ENCODE data around the gene STAT5B.

Gene STAT5B

GRCh38 chr17:42284566-42284965 is 8.4 kb upstream of the STAT5B start:
- no peak for DNase-seq

DNA sequence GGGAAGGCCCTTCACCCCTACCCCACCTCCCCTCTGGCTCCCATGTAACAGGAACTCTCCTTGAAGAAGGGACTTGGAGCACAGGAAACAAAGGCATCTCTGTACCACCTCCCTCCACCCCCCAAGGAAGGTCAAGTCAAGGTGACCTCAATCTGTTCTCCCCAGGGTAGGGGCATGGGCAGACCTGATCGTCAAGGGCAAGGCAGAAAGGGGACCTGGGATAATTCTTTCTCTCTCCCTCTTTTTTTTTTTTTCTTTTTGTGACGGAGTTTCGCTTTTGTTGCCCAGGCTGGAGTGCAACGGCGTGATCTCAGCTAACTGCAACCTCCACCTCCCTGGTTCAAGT is 7.8 kb upstream of the STAT5B start:
- DNase-seq: no peak

DNA sequence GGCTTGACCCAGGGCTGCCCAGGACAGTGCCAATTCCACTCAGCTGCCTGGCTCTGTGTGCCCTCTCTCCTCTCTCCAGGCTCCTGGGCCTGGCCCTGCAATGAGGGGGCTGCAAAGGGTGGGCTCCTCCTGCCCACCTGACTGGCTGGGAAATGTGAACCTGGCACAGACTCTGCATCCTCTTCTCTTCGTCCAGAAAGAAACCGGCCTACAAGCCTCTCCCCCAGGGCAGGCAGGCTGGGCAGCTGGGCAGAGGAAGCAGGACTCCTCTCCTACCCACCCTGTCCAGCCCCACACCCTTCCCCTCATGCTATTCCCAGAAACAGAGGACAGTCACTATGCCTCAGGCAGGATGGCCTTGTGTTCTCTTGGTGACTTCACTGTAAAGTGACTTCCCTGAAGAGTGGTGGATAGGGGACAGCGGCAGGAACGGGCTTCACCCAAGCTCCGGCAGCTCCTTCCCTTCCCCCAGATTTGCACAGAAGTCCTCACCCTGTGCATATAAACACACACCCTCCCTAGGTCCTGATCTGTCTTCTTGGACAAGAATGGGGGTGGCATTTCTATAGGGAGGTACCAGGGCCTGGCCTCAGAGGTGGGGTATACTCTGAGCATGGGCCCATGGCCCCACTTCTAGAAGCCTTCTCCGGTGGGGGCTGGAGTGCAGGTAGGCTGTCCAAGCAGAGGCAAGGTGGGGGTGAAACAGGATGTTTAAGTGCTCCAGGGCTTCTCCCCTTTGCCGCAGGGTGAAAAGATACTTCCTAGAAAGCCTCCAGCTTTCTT is 7.2 kb upstream of the STAT5B start:
- DNase-seq: no peak

GRCh38 chr17:42282478-42283080 is 6.4 kb upstream of the STAT5B start:
- no peak for DNase-seq

DNA sequence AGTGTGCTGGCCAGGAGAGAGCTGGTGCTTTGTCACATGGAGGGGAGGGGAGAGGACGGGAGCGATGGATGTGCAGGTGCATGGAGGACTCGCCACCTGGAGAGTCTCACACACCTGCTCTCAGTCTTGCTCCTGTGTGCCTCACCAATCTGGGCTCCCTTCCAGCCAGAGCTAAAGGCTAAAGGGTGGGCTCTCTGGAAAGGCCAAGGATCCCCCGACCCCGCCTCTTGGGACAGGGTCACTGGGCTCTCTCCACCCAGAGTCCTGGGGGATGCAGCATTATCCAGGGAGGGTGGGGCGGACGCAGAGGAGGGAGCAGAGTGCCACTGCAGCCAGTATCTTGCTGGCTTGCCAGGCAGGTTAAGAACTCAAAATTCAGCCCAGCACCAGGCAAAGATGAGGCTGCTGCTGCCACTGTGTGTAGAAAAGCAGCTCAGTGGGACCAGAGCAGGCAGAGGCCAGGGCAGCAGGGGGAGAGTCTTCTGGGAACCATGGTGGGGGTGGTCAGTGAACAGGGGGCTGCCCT is 5.4 kb upstream of the STAT5B start:
- DNase-seq: no peak

DNA sequence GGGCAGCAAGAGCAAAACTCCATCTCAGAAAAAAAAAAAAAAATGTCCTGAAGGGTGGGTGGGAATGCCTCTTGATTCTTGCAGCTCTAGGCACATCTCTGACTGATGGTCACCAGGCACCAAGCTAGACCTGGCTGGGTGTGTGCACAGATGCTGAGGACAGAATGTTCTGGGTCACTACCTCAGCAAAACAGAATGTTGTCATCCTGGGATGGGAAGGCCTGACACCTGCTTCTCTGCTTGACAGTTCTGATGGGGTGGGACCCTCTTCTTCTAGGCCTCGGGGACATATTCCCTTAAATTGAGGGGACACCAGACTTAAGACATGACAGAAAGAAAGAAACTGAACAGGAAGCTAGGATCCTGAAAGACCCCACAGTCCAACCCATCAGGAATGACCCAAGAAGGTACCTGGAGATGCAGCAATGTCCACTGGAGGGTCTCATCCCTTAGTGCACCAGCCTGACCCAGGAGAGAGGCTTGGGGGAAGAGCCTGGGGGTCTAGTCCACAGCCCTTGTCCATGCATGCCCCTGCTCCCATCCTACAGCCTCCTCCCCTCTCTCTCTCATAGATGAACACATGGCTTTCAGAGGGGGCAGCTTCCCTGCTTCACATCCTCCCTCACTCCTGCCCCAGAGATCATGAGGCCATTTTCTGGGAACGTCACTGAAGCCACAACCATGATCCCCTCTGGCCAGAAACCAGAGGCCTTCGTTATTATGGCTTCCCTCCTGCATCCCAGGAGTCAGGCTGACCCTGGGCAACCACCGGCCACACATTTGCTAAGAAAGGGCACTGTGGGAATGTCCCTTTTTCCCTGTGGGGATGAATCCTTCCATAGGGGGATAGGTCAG is 3.8 kb upstream of the STAT5B start:
- no peak for DNase-seq

DNA sequence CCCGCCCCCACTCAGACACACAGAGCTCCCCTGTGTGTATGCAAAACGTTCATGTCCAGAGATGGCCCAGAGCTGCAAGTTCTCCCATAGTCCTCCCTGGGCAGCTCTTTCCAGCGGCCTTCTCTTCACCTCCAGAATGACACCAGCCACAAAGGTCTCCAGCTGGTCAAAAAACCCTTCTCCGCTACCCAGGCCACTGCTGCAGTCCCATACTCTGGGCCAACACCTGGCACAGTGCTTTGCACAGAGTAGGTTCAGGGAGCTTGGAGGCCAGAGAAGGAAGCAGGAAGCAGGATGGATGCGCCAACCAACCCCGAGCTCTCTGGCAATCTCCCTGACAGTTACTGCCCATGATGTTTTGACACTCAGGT is 1.1 kb upstream of the STAT5B start:
- no peak for DNase-seq

DNA sequence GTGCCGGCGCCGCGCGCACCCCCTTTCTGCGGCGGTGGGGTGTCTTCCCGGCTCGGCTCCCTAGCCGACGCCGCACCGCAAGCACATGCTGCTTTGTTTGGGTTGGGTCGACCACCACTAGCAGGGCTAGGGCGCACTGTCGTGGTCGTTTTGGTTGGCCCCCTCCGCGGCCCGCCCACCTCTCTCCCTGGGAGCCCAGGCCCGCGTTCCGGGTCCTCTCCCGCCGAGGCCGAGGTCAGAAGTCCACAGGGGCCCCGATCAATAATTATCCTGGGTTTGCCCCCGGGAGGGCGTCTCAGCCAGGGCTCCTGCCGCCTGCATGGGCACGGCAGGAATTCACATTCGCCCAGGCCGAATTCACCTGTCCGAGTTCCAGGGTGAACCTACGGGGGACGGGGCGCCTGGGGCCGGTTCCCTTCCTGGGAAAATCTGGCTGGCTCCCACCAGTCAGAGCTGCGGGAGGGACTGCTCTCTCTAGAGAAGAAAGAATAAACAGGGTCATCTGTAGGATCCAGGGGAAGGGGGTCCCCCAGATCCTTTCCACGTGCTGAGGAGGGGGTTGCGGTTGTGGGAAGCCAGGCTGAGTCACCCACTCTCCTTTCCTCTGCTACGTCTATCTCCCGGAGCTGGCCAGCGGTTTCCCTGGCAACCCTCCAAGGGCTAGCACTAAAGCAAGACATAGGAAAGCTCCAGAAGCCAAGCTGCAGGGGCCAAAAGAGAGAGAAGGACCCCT is 584 bp upstream of the STAT5B start:
- DNase-seq: peak; percentile 79

- no peak for DNase-seq
Observed at GRCh38 chr17:42275527-42276358, 448 bp downstream of the STAT5B start.

DNA sequence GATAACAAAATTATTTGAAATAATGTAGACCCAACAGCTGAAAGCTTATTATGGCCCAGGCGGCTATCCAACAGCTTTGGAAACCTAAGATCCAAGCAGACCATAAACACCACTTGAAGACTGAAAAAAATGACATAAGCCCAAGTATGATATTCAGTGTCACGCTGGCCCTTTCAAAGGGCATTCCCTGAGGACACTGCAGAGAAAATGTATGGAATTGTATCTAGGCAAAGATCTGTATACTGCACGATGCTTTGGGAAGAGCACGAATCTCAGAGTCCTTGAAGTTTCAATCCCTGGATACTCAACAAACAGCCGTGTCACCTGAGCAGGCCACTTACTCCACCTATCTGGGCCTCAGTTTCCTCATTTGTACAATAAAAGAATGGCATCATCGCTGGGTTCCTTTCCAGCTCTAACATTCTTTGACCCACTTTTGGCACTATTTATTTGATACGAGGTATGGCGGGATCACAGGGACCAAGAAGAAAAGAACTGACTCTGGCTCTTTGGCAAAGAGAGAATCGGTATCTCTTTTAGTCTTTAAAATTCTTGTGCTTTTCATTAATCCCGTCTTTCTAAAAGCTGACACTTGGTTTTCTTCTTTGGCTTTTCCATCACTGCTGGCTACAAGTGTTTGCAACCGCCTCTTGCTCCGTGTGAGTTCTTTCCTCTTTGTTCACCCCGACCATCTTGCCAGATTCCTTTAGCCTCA is 1.2 kb downstream of the STAT5B start:
- no peak for DNase-seq

- DNase-seq: no peak
Observed at GRCh38 chr17:42274253-42274542, 2.0 kb downstream of the STAT5B start.

DNA sequence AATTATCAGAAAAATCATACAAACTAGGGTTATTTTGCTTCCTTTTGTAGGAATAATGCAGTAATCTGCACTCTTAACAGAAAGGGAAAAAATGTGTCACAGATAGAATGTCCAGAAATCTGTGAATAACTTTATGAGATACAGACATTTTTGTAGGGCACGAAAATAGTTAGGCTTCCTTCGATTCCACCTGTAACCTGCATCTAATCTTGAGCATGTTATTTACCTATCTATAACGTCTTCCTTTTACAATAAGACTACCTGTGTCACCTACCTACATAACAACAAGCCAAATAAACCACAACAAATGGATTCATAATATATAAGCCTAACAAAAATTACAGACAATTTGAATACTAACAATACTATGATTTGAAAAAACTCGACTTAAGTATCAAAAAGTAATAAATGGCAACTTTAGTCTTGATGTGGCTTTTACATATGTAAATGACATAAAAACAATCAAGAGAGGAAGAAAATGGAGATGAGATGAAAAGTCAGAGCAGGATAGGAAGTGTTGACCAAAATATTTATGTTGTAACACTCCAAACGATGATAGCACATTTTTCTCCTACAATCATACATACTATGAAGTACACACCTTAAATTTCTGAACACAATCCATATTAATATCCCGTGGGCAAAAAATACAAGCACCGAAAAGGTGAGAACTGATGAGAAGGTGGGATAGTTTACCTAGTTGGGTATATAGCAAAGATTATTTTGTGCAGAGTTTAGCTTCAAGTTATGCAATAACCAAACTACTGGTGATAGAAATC is 2.5 kb downstream of the STAT5B start:
- DNase-seq: no peak

DNA sequence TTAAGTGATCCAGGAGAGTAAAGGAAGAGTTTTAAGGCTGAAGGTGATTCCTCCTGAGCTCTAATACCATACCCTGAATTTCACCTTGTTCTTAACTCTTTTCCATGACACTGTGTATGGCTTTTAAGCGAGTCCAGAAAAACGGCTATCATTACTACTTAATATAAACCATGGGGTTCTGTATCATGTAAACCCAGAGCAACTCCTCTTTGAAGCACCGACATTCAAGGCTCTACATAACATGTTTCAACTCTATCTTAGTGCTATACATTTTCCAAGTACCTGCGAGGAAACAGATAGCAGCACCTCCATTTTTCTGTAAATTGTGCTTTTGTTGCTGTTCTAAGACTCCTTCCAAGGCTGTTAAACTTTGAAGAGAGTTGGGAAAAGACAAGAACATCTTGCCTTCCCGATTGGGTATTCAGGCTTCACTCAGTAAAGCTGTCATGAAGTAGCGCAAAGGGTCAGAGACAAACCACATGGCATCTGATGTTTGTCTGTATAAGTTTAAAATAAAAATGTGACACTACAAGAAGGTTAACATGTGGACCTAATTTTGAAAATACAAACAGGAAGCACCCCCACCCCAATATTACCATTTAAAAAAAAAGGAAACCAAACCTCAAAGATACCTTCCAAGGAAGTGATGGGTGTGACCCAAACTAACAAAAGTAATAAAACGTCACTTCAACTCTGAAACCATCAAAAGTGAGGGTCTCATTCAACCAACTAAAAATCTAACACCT is 3.9 kb downstream of the STAT5B start:
- no peak for DNase-seq

- no peak for DNase-seq
Observed at GRCh38 chr17:42271779-42272035, 4.5 kb downstream of the STAT5B start.

- no peak for DNase-seq
Observed at GRCh38 chr17:42271006-42271778, 5.0 kb downstream of the STAT5B start.

DNA sequence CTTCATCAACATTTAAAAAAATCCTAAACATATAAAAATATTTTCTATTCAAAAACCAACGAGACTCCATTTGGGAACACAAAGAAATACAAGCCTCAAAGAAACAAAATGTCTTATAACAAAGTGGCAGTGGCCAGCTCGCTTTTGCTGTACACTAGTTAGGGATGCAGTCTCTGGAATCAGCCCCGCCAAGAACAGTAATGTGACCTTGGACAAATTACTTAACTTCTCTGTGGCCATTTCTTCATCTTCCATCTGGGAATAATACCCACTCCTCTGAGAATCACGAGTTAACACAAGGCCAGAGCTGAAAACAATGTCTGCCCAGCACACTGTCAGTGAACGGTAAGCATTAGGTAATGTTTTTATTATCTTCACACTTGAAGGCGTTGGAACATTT is 5.6 kb downstream of the STAT5B start:
- DNase-seq: no peak

DNA sequence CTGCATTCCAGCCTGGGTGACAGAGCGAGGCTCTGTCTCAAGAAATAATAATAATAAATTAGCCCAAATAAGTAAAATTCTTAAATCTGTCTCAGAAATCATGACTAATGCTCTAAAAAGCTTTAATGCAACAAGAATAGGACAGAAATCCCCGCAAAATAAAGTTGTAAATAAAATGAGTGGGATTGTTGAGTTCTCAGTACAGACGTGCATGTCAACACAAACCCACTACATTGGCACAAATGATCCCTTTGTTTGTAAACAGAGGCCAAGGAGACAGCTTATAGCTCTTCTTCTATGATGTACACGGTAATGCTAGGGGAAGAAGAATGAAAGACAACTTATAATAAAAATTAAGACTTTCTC is 6.0 kb downstream of the STAT5B start:
- no peak for DNase-seq

- DNase-seq: no peak
Observed at GRCh38 chr17:42268236-42268635, 8.0 kb downstream of the STAT5B start.

- DNase-seq: peak; percentile 86
Observed at GRCh38 chr17:42266918-42267766, 9.0 kb downstream of the STAT5B start.
